ENCODE measurements around the gene NCCRP1. TPM values are rescaled to one million over a fixed set of nuclear protein-coding genes. Genes with fewer than 3 reads are reported as not detected.

Gene NCCRP1
- total RNA-seq, 1 experiment from 2014 or later = 0.46 TPM

DNA sequence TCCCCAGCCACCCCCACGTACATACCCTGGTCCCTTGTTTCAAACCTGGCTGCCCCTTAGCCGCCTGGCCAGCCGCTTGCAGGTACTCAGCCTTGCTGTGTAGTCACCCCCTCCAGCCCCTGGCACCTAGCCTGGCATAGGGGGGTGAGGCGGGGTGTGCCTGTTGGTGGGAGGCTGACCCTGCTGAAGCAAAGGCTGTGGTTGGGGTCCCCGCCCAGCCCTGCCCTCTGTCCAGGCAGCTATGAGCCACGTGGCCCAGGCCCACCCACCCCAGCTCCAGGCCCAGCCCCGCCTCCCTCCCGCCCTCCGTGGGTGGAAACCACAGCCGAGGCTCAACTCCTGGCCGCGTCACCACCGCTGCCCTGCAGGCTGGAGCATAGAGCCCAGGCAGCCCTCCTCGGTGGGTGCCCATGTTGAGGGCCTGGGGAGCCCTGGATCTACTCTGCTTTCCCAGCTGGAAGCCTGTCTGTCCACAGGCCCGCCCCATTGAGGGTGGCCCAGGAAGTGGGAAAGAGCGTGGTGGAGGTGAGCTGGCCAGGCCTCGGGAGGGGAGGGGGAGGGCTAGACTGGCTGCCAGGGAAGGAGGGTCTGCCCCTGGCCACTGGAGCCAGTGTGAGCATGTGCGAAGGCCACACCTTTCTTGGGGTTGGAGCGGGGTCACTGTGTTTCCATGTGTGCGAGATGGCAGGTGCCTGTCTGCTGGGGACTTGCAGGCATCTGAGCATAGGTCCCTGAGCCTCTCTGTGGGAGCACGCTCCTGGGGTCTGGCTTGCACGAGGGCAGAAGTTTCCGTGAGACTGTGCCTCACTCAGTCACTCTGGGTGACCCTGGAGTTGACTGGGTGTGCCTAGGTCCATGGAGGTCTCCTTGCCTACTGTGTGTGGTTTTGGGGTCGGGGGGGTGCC lies 40.2 kb upstream of the NCCRP1 start:
- intact Hi-C loops (cut with micrococcal nuclease; ENCODE audit: unreplicated experiment) (no loop called here), in situ Hi-C loops (cut with HindIII; ENCODE audit: low pct_unique_long_range_greater_than_20kb, low sequenced_read_pairs) (no loop called here)
- Histone ChIP-seq H3K9me3 (ENCODE audit: control insufficient read depth, insufficient read depth, low read depth, low read length) (no peaks in the 10 kb centered on the region), H3K27ac (ENCODE audit: low read length) (no peak overlapping the region), H3K36me3 (ENCODE audit: control insufficient read depth, insufficient read depth, low read length) (no peaks in the 10 kb centered on the region), H3K4me1 (ENCODE audit: control insufficient read depth, insufficient read depth, low read length) (peaks cover 66% of the 10 kb centered on the region), H3K27me3 (ENCODE audit: control insufficient read depth, insufficient read depth, low read length) (no peaks in the 10 kb centered on the region), H3K4me3 (ENCODE audit: low read depth in 2 of 2, low read length in 2 of 2) (no peak overlapping the region)
- CTCF ChIA-PET = interaction anchor here (0.9 kb wide), 1 partner anchor 34 kb away, joined by 4 read pairs; no protein-coding TSS in a partner anchor
- POLR2A ChIA-PET = interaction anchor here (0.5 kb wide), 1 partner anchor 35 kb away, joined by 16 read pairs; no protein-coding TSS in a partner anchor
- ATAC-seq (no peak), DNase-seq (ENCODE audit: low read depth, low spot score) (no peak)
- TF ChIP-seq POLR2AphosphoS5 (IDR thresholded peaks at IDR 0.05; ENCODE audit: low read depth, low read length) (no peak), SIN3A (IDR thresholded peaks at IDR 0.05; ENCODE audit: borderline replicate concordance, insufficient read depth, low read depth, low read length) (no peak), TCF7L2 (IDR thresholded peaks at IDR 0.05; ENCODE audit: low read depth, low read length) (no peak)
- TF ChIP-seq, protein P1, sequence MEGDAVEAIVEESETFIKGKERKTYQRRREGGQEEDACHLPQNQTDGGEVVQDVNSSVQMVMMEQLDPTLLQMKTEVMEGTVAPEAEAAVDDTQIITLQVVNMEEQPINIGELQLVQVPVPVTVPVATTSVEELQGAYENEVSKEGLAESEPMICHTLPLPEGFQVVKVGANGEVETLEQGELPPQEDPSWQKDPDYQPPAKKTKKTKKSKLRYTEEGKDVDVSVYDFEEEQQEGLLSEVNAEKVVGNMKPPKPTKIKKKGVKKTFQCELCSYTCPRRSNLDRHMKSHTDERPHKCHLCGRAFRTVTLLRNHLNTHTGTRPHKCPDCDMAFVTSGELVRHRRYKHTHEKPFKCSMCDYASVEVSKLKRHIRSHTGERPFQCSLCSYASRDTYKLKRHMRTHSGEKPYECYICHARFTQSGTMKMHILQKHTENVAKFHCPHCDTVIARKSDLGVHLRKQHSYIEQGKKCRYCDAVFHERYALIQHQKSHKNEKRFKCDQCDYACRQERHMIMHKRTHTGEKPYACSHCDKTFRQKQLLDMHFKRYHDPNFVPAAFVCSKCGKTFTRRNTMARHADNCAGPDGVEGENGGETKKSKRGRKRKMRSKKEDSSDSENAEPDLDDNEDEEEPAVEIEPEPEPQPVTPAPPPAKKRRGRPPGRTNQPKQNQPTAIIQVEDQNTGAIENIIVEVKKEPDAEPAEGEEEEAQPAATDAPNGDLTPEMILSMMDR (IDR thresholded peaks at IDR 0.05) = no peak
- TF ChIP-seq, protein P2, sequence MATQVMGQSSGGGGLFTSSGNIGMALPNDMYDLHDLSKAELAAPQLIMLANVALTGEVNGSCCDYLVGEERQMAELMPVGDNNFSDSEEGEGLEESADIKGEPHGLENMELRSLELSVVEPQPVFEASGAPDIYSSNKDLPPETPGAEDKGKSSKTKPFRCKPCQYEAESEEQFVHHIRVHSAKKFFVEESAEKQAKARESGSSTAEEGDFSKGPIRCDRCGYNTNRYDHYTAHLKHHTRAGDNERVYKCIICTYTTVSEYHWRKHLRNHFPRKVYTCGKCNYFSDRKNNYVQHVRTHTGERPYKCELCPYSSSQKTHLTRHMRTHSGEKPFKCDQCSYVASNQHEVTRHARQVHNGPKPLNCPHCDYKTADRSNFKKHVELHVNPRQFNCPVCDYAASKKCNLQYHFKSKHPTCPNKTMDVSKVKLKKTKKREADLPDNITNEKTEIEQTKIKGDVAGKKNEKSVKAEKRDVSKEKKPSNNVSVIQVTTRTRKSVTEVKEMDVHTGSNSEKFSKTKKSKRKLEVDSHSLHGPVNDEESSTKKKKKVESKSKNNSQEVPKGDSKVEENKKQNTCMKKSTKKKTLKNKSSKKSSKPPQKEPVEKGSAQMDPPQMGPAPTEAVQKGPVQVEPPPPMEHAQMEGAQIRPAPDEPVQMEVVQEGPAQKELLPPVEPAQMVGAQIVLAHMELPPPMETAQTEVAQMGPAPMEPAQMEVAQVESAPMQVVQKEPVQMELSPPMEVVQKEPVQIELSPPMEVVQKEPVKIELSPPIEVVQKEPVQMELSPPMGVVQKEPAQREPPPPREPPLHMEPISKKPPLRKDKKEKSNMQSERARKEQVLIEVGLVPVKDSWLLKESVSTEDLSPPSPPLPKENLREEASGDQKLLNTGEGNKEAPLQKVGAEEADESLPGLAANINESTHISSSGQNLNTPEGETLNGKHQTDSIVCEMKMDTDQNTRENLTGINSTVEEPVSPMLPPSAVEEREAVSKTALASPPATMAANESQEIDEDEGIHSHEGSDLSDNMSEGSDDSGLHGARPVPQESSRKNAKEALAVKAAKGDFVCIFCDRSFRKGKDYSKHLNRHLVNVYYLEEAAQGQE (IDR thresholded peaks at IDR 0.05; ENCODE audit: insufficient read depth in 1 of 2, low read depth in 2 of 2, low read length in 1 of 2) = no peak
- BruUV-seq (replicated peaks) = no TSS peak

DNA sequence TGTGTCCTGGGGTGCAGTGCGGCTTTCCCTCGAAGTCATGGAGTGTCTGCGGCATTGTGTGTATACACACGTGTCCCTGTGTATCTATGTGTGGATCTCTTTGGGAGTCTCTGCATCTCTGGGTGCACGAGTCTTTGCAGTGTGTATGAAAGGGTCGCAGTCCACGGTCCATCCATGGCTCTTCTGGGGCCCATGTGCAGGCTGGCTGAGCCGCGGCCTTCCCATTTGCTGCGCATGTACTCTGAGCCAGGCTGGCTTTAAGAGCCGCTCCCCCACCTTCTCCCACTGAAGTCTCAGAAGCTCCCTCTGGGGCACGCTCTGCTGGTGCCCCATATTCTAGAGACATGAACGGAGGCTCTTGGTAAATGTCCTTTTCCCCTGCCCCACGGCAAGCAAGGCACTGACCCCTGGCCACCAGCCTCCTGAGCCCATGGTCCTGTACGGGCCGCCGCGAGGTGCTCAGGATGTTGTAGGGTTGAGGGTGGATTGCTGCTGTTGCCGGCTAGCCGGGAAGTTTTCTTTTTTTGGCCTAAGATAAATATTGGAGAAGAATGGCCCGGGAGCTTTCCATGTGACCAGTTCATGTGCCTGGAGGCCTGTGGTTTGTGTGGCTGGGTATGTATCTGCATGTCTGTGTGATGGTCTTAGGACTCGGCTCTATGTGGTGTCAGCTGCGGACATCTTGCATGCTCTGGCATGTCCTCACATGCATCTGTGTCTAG lies 39.3 kb upstream of the NCCRP1 start:
- POLR2A ChIA-PET = no interaction called here

More for the DNA sequence above, 39.3 kb upstream of the NCCRP1 start:
- CTCF ChIA-PET = interaction anchor here (0.6 kb wide), 1 partner anchor 767 kb away, joined by 4 read pairs; no protein-coding TSS in a partner anchor
- in situ Hi-C loops (cut with HindIII; ENCODE audit: low pct_unique_long_range_greater_than_20kb, low sequenced_read_pairs) (no loop called here), intact Hi-C loops (cut with micrococcal nuclease; ENCODE audit: unreplicated experiment) (no loop called here)
- Histone ChIP-seq H3K27ac (ENCODE audit: low read length) (no peak overlapping the region), H3K9me3 (ENCODE audit: control insufficient read depth, insufficient read depth, low read depth, low read length) (no peaks in the 10 kb centered on the region), H3K27me3 (ENCODE audit: control insufficient read depth, insufficient read depth, low read length) (no peaks in the 10 kb centered on the region), H3K36me3 (ENCODE audit: control insufficient read depth, insufficient read depth, low read length) (no peaks in the 10 kb centered on the region), H3K4me3 (ENCODE audit: low read depth in 2 of 2, low read length in 2 of 2) (no peak overlapping the region), H3K4me1 (ENCODE audit: control insufficient read depth, insufficient read depth, low read length) (peaks cover 63% of the 10 kb centered on the region)
- BruUV-seq (replicated peaks) = no TSS peak
- no peak for DNase-seq (ENCODE audit: low read depth, low spot score)
- no peak for TF ChIP-seq SIN3A (IDR thresholded peaks at IDR 0.05; ENCODE audit: borderline replicate concordance, insufficient read depth, low read depth, low read length)
- no peak for TF ChIP-seq TCF7L2 (IDR thresholded peaks at IDR 0.05; ENCODE audit: low read depth, low read length)
- TF ChIP-seq, protein P2 (IDR thresholded peaks at IDR 0.05; ENCODE audit: insufficient read depth in 1 of 2, low read depth in 2 of 2, low read length in 1 of 2) = no peak
- TF ChIP-seq, protein P1 (IDR thresholded peaks at IDR 0.05) = no peak
- TF ChIP-seq POLR2AphosphoS5 (IDR thresholded peaks at IDR 0.05; ENCODE audit: low read depth, low read length) = no peak
- ATAC-seq = no peak

Measured in Panc1 (cell line).